Esophagus squamous epithelium (tissue), 5 donors: ENCODE data around the gene ENPP1. TPM values are rescaled to one million over a fixed set of nuclear protein-coding genes. Genes with fewer than 3 reads are reported as not detected.
"Not testable (repeated sequence)": the region's sequence is repeated elsewhere in the genome, so short reads cannot be mapped to it uniquely, and the experiment has no call there.

Experiments
- DNase-seq: peaks from one replicate; lab custom pipeline; 2025; lab: John Stamatoyannopoulos, UW
- H3K27ac ChIP-seq, 4 donors: fragments of 200-600 bp; sonication (generic); one replicate each; pipeline ENCODE4 v1.5.1; 2016 to 2019; ENCODE audit warnings: mild to moderate bottlenecking in 1 of 4
- H3K27me3 ChIP-seq, 4 donors: fragments of 200-600 bp; sonication (generic); 1 replicate in 3 of 4; 2 replicates in 1 of 4; pipeline versions ENCODE4 v1.5.1 to v1.6.0; 2017 to 2021; ENCODE audit warnings: antibody characterized with exemption in 1 of 4
- H3K36me3 ChIP-seq, 3 donors: fragments of 200-600 bp; sonication (generic); one replicate each; pipeline ENCODE4 v1.5.1; 2016 to 2019
- H3K4me1 ChIP-seq, 3 donors: fragments of 200-600 bp; sonication (generic); one replicate each; pipeline ENCODE4 v1.5.1; 2017 to 2019
- H3K4me3 ChIP-seq, 4 donors: fragments of 200-600 bp; sonication (generic); 1 replicate in 3 of 4; 2 replicates in 1 of 4; pipeline ENCODE4 v1.5.1; 2016 to 2019; ENCODE audit warnings: mild to moderate bottlenecking in 2 of 4, moderate library complexity in 1 of 4
- H3K9me3 ChIP-seq, 3 donors: fragments of 200-600 bp; sonication (generic); one replicate each; pipeline ENCODE4 v1.5.1; 2016 to 2019
- CTCF ChIP-seq, 6 experiments: fragments of 450-650 bp in 4 of 6; fragments of 200-600 bp in 2 of 6; sonication (generic) in 2 of 6; IDR thresholded peaks; one replicate each; pipeline ENCODE4 v1.5.1; 2016 to 2019; ENCODE audit warnings: antibody characterized with exemption in 6 of 6, mild to moderate bottlenecking in 4 of 6, moderate library complexity in 4 of 6
- POLR2A ChIP-seq, 4 donors: fragments of 450-650 bp; IDR thresholded peaks; one replicate each; pipeline ENCODE4 v1.6.1; 2017; ENCODE audit warnings: antibody characterized with exemption in 4 of 4, mild to moderate bottlenecking in 4 of 4, moderate library complexity in 3 of 4
- WGBS, 2 donors: methylation state at CpG; one replicate each; pipeline ENCODE4 v1.1.5; 2018; 5-methylcytosine and 5-hydroxymethylcytosine counted together
- intact Hi-C: fragments of 100-400 bp; cut with DNase I; formaldehyde crosslinking; loops from one replicate; pipeline ENCODE4 v1.15.0; 2022
- total RNA-seq, 4 donors: library from RNA; depleted of rRNA; stranded (reverse); fragments of >200 nt; gene quantifications; one replicate each; pipeline ENCODE4 v1.1.0, GENCODE V29; 2016
- donor health status: DM: yes; HTN: yes; CAD: no.

Gene ENPP1
- total RNA-seq, 4 donors from 2014 or later, result 0.76 to 12.6 (median 3.2) TPM

- Histone ChIP-seq H3K4me1 (no peaks in the 10 kb centered on the region), H3K27me3 (no peaks in the 10 kb centered on the region), H3K27ac (no peak overlapping the region), H3K9me3 (no peaks in the 10 kb centered on the region), H3K4me3 (no peak overlapping the region), H3K36me3 (no peaks in the 10 kb centered on the region)
- intact Hi-C loops, result no loop called here
- TF ChIP-seq POLR2A (IDR thresholded peaks at IDR 0.05) (no peak), CTCF (IDR thresholded peaks at IDR 0.05) (no peak)
- no peak for DNase-seq
These were observed 44.4 kb downstream of the ENPP1 start for GRCh38 chr6:131852200-131852599.

- Histone ChIP-seq H3K4me3 (no peak overlapping the region), H3K27ac (no peak overlapping the region), H3K27me3 (no peaks in the 10 kb centered on the region), H3K4me1 (peaks cover 0 to 7% (median 0%) of the 10 kb centered on the region in 3 donors), H3K9me3 (no peaks in the 10 kb centered on the region), H3K36me3 (no peaks in the 10 kb centered on the region)
- TF ChIP-seq POLR2A (IDR thresholded peaks at IDR 0.05) (no peak), CTCF (IDR thresholded peaks at IDR 0.05) (no peak)
- intact Hi-C loops, result no loop called here
- WGBS, 2 donors, result 57 to 90% methylated on average over 2 of the region's 2 CpGs
- no peak for DNase-seq
These were observed 47.0 kb downstream of the ENPP1 start for GRCh38 chr6:131854803-131855202.

- no peak for TF ChIP-seq POLR2A (IDR thresholded peaks at IDR 0.05)
- TF ChIP-seq CTCF (IDR thresholded peaks at IDR 0.05), result no peak
- intact Hi-C loops, result no loop called here
- Histone ChIP-seq H3K4me1 (peaks cover 0 to 10% (median 0%) of the 10 kb centered on the region in 3 donors), H3K9me3 (no peaks in the 10 kb centered on the region), H3K36me3 (no peaks in the 10 kb centered on the region), H3K27ac (no peak overlapping the region), H3K27me3 (no peaks in the 10 kb centered on the region), H3K4me3 (no peak overlapping the region)
- WGBS, 2 donors, result 19 to 26% methylated on average over 2 of the region's 2 CpGs
- DNase-seq, result no peak
These were observed 51.1 kb downstream of the ENPP1 start for GRCh38 chr6:131858765-131859415.

DNA sequence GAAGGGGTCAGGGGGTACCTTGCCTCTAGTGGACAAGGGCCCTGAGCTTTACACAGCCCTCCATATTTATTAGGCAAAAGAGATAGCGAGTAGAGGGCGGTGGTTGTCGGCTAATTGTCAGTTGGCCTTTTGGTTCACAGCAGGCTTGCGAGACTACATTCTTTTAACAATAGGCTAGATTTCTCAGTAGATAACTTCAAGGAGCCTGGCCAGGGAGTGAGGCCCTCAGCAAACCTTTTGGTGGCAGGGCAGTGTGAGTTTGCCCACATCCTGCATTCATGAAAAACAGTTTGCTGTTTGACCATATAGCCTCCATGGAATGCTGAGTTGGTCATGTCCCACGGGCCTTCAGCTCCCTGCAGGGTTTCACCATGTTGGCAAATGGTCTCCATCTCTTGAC is 51.8 kb downstream of the ENPP1 start:
- H3K27ac ChIP-seq, H3K9me3 ChIP-seq, H3K4me3 ChIP-seq, H3K36me3 ChIP-seq, DNase-seq, H3K27me3 ChIP-seq, intact Hi-C loops: not testable (repeated sequence)
- peaks cover 0 to 13% (median 0%) of the 10 kb centered on the region in 3 donors for H3K4me1 ChIP-seq
- 79 to 100% methylated on average over 2 to 5 of the region's 5 CpGs for WGBS, 2 donors

DNA sequence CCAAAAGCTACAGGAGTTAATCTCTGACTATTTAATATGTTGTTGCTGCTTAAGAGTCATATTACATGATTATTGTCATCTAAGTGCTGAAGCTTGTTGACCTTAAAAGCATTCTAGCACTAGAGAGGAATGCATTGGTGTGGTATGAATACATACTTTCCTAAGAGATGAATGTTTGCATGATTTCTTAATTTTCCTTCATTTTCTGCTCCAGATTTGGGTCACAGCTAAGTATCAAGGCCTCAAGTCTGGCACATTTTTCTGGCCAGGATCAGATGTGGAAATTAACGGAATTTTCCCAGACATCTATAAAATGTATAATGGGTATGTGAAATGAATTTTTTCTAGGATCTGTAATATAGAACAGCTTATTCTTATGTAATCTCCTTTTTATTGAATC is 53.6 kb downstream of the ENPP1 start:
- H3K36me3 ChIP-seq, result no peaks in the 10 kb centered on the region
- H3K4me1 ChIP-seq, result peaks cover 0 to 13% (median 0%) of the 10 kb centered on the region in 3 donors
- WGBS, 2 donors, result 56 to 85% methylated on average over 1 of the region's 1 CpG
- DNase-seq, result no peak
- no peaks in the 10 kb centered on the region for H3K27me3 ChIP-seq
- no peaks in the 10 kb centered on the region for H3K9me3 ChIP-seq
- H3K27ac ChIP-seq, result no peak overlapping the region
- H3K4me3 ChIP-seq, result no peak overlapping the region
- TF ChIP-seq POLR2A (IDR thresholded peaks at IDR 0.05) (no peak), CTCF (IDR thresholded peaks at IDR 0.05) (no peak)
- intact Hi-C loops, result no loop called here
